PC-3 (cell line): ENCODE measurements around the gene ULK4.

Experiments
- CTCF ChIP-seq: fragments of 300-600 bp; sonication (generic); conservative IDR thresholded peaks from 2 replicates; pipeline ENCODE4 v1.5.1; 2017; ENCODE audit warnings: antibody characterized with exemption, low read depth, mild to moderate bottlenecking, low read length
- EZH2 ChIP-seq: fragments of 300-600 bp; sonication (generic); IDR thresholded peaks from one replicate; pipeline ENCODE4 v1.6.1; 2017; ENCODE audit warnings: antibody characterized with exemption, mild to moderate bottlenecking, low read length; ENCODE audit not compliant: unreplicated experiment
- EZH2phosphoT487 ChIP-seq: fragments of 300-600 bp; sonication (generic); IDR thresholded peaks from 2 replicates; pipeline ENCODE4 v1.6.1; 2018; ENCODE audit warnings: mild to moderate bottlenecking, antibody characterized with exemption, low read length, borderline replicate concordance

GRCh38 chr3:41308119-41308518 lies 653.8 kb downstream of the ULK4 start:
- TF ChIP-seq CTCF, result no peak
- no peak for TF ChIP-seq EZH2
- no peak for TF ChIP-seq EZH2phosphoT487
